ENCODE measurements around the gene PLEKHA4.

PLEKHA4 gene

GRCh38 chr19:48798937-48799336 lies 69.5 kb downstream of the PLEKHA4 start:
- no peak for DNase-seq (ENCODE audit: low spot score)
- in situ Hi-C loops (cut with MboI; ENCODE audit: low pct_unique_long_range_greater_than_20kb, low sequenced_read_pairs, unreplicated experiment), result no loop called here

GRCh38 chr19:48797103-48797502 lies 71.3 kb downstream of the PLEKHA4 start:
- DNase-seq (ENCODE audit: low spot score), result no peak
- in situ Hi-C loops (cut with MboI; ENCODE audit: low pct_unique_long_range_greater_than_20kb, low sequenced_read_pairs, unreplicated experiment), result no loop called here
- TF ChIP-seq, protein P1, sequence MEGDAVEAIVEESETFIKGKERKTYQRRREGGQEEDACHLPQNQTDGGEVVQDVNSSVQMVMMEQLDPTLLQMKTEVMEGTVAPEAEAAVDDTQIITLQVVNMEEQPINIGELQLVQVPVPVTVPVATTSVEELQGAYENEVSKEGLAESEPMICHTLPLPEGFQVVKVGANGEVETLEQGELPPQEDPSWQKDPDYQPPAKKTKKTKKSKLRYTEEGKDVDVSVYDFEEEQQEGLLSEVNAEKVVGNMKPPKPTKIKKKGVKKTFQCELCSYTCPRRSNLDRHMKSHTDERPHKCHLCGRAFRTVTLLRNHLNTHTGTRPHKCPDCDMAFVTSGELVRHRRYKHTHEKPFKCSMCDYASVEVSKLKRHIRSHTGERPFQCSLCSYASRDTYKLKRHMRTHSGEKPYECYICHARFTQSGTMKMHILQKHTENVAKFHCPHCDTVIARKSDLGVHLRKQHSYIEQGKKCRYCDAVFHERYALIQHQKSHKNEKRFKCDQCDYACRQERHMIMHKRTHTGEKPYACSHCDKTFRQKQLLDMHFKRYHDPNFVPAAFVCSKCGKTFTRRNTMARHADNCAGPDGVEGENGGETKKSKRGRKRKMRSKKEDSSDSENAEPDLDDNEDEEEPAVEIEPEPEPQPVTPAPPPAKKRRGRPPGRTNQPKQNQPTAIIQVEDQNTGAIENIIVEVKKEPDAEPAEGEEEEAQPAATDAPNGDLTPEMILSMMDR (IDR thresholded peaks at IDR 0.05; ENCODE audit: extremely low read depth, insufficient read depth, missing control alignments), result no peak

More at GRCh38 chr19:48798937-48799336, 69.5 kb downstream of the PLEKHA4 start:
- TF ChIP-seq, protein P1 (IDR thresholded peaks at IDR 0.05; ENCODE audit: extremely low read depth, insufficient read depth, missing control alignments), result no peak

DNA sequence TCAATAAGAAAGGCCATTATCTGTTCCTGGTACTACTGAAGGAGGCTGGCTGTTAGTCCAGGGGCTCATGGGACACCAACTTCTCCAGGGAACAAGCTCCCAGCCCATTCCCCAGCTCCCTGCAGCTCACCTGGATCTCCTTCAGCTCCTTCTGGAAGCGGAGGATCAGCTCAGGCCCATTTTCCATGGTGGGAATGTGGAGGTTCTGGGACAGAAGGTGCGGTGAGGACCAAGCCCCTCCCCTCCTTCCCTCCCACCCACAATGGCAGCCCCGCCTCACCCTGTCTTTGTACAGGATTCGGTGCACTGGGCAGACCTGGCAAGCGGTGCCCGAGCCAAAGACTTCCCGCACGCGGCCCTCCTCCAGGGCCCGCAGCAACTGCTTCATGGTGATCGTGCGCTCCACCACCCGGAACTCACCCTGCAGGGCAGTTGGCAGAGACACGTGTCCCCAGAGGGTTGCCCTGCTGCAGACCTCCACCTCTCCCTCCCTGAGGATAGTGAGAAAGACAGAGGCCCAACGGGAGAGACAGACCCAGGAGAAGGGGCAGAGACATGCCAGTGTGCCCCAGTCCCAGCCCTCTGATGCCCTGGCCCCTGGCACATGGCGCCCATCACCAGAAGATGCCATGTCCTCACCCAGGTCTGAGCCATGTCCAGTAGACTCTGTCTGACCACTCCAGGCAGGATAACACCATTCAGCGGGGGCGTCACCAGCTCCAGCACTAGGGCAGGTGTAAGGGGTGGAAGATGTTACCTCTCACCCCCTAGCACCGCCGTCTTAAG lies 71.9 kb downstream of the PLEKHA4 start:
- DNase-seq (ENCODE audit: low spot score), result no peak
- in situ Hi-C loops (cut with MboI; ENCODE audit: low pct_unique_long_range_greater_than_20kb, low sequenced_read_pairs, unreplicated experiment), result no loop called here
- TF ChIP-seq, protein P1 (IDR thresholded peaks at IDR 0.05; ENCODE audit: extremely low read depth, insufficient read depth, missing control alignments), result no peak

GRCh38 chr19:48795685-48796070 lies 72.7 kb downstream of the PLEKHA4 start:
- TF ChIP-seq, protein P1 (IDR thresholded peaks at IDR 0.05; ENCODE audit: extremely low read depth, insufficient read depth, missing control alignments), result no peak
- no peak for DNase-seq (ENCODE audit: low spot score)
- in situ Hi-C loops (cut with MboI; ENCODE audit: low pct_unique_long_range_greater_than_20kb, low sequenced_read_pairs, unreplicated experiment), result no loop called here

- in situ Hi-C loops (cut with MboI; ENCODE audit: low pct_unique_long_range_greater_than_20kb, low sequenced_read_pairs, unreplicated experiment), result no loop called here
- DNase-seq (ENCODE audit: low spot score), result peak; percentile 91
- TF ChIP-seq, protein P1 (IDR thresholded peaks at IDR 0.05; ENCODE audit: extremely low read depth, insufficient read depth, missing control alignments), result peak; percentile 89
These were observed 73.2 kb downstream of the PLEKHA4 start for GRCh38 chr19:48795055-48795684.

- no peak for DNase-seq (ENCODE audit: low spot score)
- in situ Hi-C loops (cut with MboI; ENCODE audit: low pct_unique_long_range_greater_than_20kb, low sequenced_read_pairs, unreplicated experiment), result no loop called here
- TF ChIP-seq, protein P1 (IDR thresholded peaks at IDR 0.05; ENCODE audit: extremely low read depth, insufficient read depth, missing control alignments), result no peak
These were observed 74.1 kb downstream of the PLEKHA4 start for GRCh38 chr19:48794291-48794690.
